ENCODE results near the gene ARHGEF4. TPM values are rescaled to one million over a fixed set of nuclear protein-coding genes. Genes with fewer than 3 reads are reported as not detected.

The ARHGEF4 gene
- total RNA-seq, 1 donor from 2014 or later: 74.8 TPM

GRCh38 chr2:130843321-130843985, 6.7 kb downstream of the ARHGEF4 start:
- no peak for TF ChIP-seq CTCF (IDR thresholded peaks at IDR 0.05; ENCODE audit: insufficient read depth, low read length, severe bottlenecking)
- Histone ChIP-seq H3K4me3 (ENCODE audit: low read depth, low read length) (no peak overlapping the region), H3K36me3 (ENCODE audit: control insufficient read depth, insufficient read depth, low read length) (peaks cover 9% of the 10 kb centered on the region), H3K27me3 (ENCODE audit: control insufficient read depth, insufficient read depth, low read length) (no peaks in the 10 kb centered on the region)
- no peak for DNase-seq (ENCODE audit: low read depth)
- FAIRE-seq: no peak

- TF ChIP-seq CTCF (IDR thresholded peaks at IDR 0.05; ENCODE audit: insufficient read depth, low read length, severe bottlenecking): no peak
- no peak for DNase-seq (ENCODE audit: low read depth)
- FAIRE-seq: no peak
Measured at GRCh38 chr2:130844161-130844560, 7.4 kb downstream of the ARHGEF4 start.

GRCh38 chr2:130845505-130846085, 8.9 kb downstream of the ARHGEF4 start:
- Histone ChIP-seq H3K27me3 (ENCODE audit: control insufficient read depth, insufficient read depth, low read length) (no peaks in the 10 kb centered on the region), H3K36me3 (ENCODE audit: control insufficient read depth, insufficient read depth, low read length) (peaks cover 2% of the 10 kb centered on the region), H3K4me3 (ENCODE audit: low read depth, low read length) (no peak overlapping the region)
- DNase-seq (ENCODE audit: low read depth): peak; percentile 71
- FAIRE-seq: no peak
- no peak for TF ChIP-seq CTCF (IDR thresholded peaks at IDR 0.05; ENCODE audit: insufficient read depth, low read length, severe bottlenecking)

More at GRCh38 chr2:130844161-130844560, 7.4 kb downstream of the ARHGEF4 start:
- Histone ChIP-seq H3K36me3 (ENCODE audit: control insufficient read depth, insufficient read depth, low read length) (peaks cover 4% of the 10 kb centered on the region), H3K27me3 (ENCODE audit: control insufficient read depth, insufficient read depth, low read length) (no peaks in the 10 kb centered on the region), H3K4me3 (ENCODE audit: low read depth, low read length) (no peak overlapping the region)

DNA sequence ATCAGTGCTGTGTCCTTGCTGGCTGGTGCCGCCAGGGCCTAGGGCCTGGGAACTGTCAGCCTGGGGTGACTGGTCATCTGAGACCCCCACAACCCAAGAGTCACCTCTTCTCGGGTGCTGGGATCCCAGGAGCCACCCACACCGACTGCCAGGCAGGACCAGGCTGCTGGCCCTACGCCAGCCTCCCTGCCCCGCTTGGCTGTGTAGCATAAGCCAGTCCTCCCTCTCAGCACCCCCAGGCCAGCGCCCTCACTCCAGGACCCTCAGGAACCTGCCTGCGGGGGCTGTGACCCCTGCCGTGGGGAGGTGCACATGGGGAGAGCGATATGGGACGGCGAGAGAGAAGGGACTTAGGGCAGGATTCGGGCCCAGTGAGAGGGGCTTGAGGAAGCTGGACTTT, 9.5 kb downstream of the ARHGEF4 start:
- no peak for DNase-seq (ENCODE audit: low read depth)
- TF ChIP-seq CTCF (IDR thresholded peaks at IDR 0.05; ENCODE audit: insufficient read depth, low read length, severe bottlenecking): no peak
- FAIRE-seq: no peak

DNA sequence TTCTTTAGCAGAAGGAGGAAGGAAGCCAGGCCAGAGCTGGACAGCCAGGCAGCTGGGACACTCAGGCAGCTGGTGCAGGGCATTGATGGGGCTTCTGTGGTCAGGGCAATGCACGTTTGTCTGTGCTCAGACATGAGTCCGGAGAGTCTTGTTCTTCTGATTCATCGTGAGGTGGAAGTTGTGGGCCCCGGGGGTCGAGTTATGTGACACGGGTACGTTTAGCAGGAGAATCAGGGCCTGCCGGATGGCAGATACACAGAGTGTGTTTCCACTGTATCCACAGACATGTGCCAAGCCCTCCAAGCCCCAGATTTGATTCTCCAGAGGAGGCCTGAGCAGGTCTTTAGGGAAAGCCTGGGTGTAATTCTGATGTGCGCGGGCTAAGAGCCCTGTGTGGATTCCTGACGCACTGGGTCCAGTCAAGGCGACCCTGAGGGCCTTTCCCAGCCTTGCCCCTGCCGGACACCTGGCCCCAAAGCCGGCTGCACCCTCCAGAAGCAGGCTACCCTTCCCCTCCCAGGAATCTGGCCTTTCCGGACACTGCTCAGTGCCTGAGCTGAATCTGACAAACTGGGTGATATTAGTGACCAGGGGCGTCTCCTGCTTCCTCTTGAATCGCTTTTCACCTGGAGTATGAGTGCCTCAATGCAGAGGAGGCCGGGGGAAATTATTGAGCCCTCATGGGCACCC, 10.1 kb downstream of the ARHGEF4 start:
- FAIRE-seq (peak; percentile 52), DNase-seq (ENCODE audit: low read depth) (peak; percentile 44)
- Histone ChIP-seq H3K27me3 (ENCODE audit: control insufficient read depth, insufficient read depth, low read length) (no peaks in the 10 kb centered on the region), H3K36me3 (ENCODE audit: control insufficient read depth, insufficient read depth, low read length) (peaks cover 2% of the 10 kb centered on the region), H3K4me3 (ENCODE audit: low read depth, low read length) (no peak overlapping the region)
- no peak for TF ChIP-seq CTCF (IDR thresholded peaks at IDR 0.05; ENCODE audit: insufficient read depth, low read length, severe bottlenecking)

More for the DNA sequence above, 9.5 kb downstream of the ARHGEF4 start:
- Histone ChIP-seq H3K27me3 (ENCODE audit: control insufficient read depth, insufficient read depth, low read length) (no peaks in the 10 kb centered on the region), H3K36me3 (ENCODE audit: control insufficient read depth, insufficient read depth, low read length) (peaks cover 2% of the 10 kb centered on the region), H3K4me3 (ENCODE audit: low read depth, low read length) (no peak overlapping the region)
